Sciatic nerve (tissue), 2 donors: ENCODE results near the gene HIP1R. TPM values are rescaled to one million over a fixed set of nuclear protein-coding genes. Genes with fewer than 3 reads are reported as not detected.
"Not testable (repeated sequence)": the region's sequence is repeated elsewhere in the genome, so short reads cannot be mapped to it uniquely, and the experiment has no call there.

ENCODE experiments used
- ATAC-seq: fragments of 200-7000 bp; cut with Tn5 transposase; one replicate; pipeline ENCODE4 v1.9.1; 2020; ENCODE audit warnings: mild to moderate bottlenecking, moderate library complexity
- DNase-seq: peaks from one replicate; pipeline ENCODE4 v3.0.0-alpha.2; 2020; ENCODE audit warnings: low spot score
- intact Hi-C: fragments of 100-400 bp; cut with DNase I; formaldehyde crosslinking; loops from one replicate; pipeline ENCODE4 v1.14.2; 2022
- total RNA-seq: library from RNA; stranded (reverse); fragmentation: NEBNext Ultra II Directional; extraction: Animal tissue kit (Norgen Biotek cat#: 25700); gene quantifications from one replicate; pipeline ENCODE4 v1.2.1, GENCODE V29; 2021
- donor health status: DM: no; HTN: no; CAD: no.
- donor health status: DM: no; HTN: no; CAD: no.

HIP1R gene
- 14.3 TPM for total RNA-seq

- peak; percentile 25 for ATAC-seq
- intact Hi-C loops = no loop called here
- no peak for DNase-seq
These were observed at the start of gene HIP1R for GRCh38 chr12:122834921-122835749. TSS of gene HIP1R (plus strand) at chr12:122835457. CDS start at chr12:122835551, 94 bp downstream.

GRCh38 chr12:122785503-122785902 lies 49.8 kb upstream of the HIP1R start:
- intact Hi-C loops = no loop called here
- DNase-seq (no peak), ATAC-seq (no peak)

- DNase-seq (no peak), ATAC-seq (no peak)
- intact Hi-C loops = no loop called here
These were observed 46.9 kb upstream of the HIP1R start for GRCh38 chr12:122788387-122788786.

- intact Hi-C loops = no loop called here
- ATAC-seq = no peak
These were observed 45.6 kb upstream of the HIP1R start for GRCh38 chr12:122789637-122790036.

GRCh38 chr12:122790393-122791075 lies 44.7 kb upstream of the HIP1R start:
- no peak for DNase-seq
- intact Hi-C loops = no loop called here
- no peak for ATAC-seq

More at GRCh38 chr12:122789637-122790036, 45.6 kb upstream of the HIP1R start:
- no peak for DNase-seq

GRCh38 chr12:122793685-122794106 lies 41.6 kb upstream of the HIP1R start:
- peak; percentile 51 for ATAC-seq
- DNase-seq = no peak
- intact Hi-C loops = no loop called here

- DNase-seq (no peak), ATAC-seq (no peak)
- intact Hi-C loops = no loop called here
These were observed 39.5 kb upstream of the HIP1R start for GRCh38 chr12:122795807-122796206.

- intact Hi-C loops = no loop called here
- DNase-seq (no peak), ATAC-seq (no peak)
These were observed 35.5 kb upstream of the HIP1R start for GRCh38 chr12:122799641-122800243.

- ATAC-seq (no peak), DNase-seq (no peak)
- intact Hi-C loops = no loop called here
These were observed 31.3 kb upstream of the HIP1R start for GRCh38 chr12:122803937-122804336.

- intact Hi-C loops, ATAC-seq, DNase-seq: not testable (repeated sequence)
These were observed 30.3 kb upstream of the HIP1R start for GRCh38 chr12:122804957-122805356.

GRCh38 chr12:122807651-122808050 lies 27.6 kb upstream of the HIP1R start:
- no peak for ATAC-seq
- intact Hi-C loops = no loop called here
- DNase-seq = no peak

GRCh38 chr12:122811777-122812176 lies 23.5 kb upstream of the HIP1R start:
- intact Hi-C loops = no loop called here
- DNase-seq (no peak), ATAC-seq (no peak)

GRCh38 chr12:122813310-122813713 lies 21.9 kb upstream of the HIP1R start:
- DNase-seq (no peak), ATAC-seq (no peak)
- intact Hi-C loops = no loop called here

GRCh38 chr12:122819209-122819785 lies 16.0 kb upstream of the HIP1R start:
- DNase-seq (no peak), ATAC-seq (no peak)
- intact Hi-C loops = no loop called here

GRCh38 chr12:122820138-122820537 lies 15.1 kb upstream of the HIP1R start:
- ATAC-seq = no peak
- no peak for DNase-seq
- intact Hi-C loops = no loop called here

GRCh38 chr12:122820838-122821271 lies 14.4 kb upstream of the HIP1R start:
- ATAC-seq (no peak), DNase-seq (no peak)
- intact Hi-C loops = no loop called here

GRCh38 chr12:122823429-122823828 lies 11.8 kb upstream of the HIP1R start:
- ATAC-seq (no peak), DNase-seq (no peak)
- intact Hi-C loops = no loop called here

GRCh38 chr12:122825773-122826724 lies 9.2 kb upstream of the HIP1R start:
- DNase-seq = peak; percentile 51
- intact Hi-C loops = no loop called here

More at GRCh38 chr12:122825773-122826724, 9.2 kb upstream of the HIP1R start:
- no peak for ATAC-seq
